ENCODE results near the gene CAST.

CAST gene

DNA sequence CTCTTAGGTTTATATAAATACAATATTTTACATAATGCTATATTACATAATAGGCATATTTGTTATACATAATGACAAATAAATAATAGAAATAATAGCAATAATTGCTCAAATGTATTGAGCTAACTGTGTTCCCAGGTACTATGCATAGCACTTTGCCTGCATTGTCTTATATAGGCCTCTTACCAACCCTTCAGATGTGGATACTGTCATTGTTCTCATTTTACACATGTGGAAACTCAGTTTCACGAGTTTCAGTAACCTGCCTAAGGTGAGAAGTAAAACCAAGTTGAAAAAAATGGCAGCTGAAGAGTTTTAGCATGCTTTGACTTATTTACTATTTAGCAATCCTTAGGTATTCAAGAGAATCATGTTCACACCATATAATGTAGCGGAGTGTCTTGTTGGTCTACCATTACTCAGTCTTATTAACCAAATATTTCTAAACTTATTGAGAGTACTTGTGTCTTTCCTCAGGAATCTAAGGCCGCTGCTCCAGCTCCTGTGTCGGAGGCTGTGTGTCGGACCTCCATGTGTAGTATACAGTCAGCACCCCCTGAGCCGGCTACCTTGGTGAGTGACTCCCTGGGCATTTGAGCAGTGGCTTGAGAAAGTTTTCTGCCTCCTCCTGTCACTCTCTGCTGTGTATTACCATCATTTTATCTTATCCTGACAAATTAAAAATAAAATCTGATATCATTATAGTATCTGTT is 88.1 kb downstream of the CAST start:
- DNase-seq: no peak

DNA sequence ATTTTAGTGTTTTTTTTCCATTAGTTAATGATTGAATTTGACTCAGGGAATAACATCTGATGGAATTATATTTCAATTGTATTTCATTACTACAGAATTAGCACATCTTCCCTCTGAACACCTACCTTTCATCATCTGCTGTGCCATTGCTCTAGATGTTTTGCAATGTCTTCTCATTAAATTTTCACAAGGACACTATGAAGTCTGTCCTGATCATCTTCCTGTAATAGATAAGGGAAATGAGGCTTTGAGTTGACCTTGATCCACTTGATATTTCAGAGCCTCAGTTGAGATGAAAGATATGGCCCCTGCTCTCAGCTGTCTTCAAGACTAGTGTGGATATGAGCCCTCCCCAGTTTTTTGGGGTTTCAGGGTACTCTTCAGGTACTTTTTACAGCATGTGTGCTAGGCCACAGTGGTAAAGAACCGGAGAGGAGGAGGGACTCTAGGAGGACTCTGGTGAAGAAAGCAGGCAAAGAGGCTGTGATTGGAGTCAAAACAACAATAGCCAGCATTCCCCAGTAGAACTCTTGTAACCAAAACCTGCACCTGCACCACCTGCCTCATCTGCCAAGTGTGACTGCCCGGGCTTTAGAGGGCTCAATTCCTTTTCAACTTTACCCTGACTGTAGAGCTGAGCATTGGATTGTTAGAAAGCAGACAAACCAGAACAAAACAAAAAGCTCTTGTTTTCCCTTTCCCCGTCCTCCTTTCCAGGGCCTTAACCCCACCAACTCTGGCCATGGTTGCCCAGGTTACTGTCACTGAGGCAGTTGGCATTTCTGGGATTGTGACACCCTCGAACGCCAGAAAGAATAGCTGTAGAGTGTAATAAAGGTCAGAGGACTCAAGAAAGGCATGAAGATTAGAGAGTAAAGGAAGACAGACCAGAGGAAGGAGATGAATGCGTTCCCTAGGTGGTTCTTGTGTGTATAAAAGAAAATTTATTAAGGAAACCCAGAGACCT is 89.3 kb downstream of the CAST start:
- DNase-seq: no peak

DNA sequence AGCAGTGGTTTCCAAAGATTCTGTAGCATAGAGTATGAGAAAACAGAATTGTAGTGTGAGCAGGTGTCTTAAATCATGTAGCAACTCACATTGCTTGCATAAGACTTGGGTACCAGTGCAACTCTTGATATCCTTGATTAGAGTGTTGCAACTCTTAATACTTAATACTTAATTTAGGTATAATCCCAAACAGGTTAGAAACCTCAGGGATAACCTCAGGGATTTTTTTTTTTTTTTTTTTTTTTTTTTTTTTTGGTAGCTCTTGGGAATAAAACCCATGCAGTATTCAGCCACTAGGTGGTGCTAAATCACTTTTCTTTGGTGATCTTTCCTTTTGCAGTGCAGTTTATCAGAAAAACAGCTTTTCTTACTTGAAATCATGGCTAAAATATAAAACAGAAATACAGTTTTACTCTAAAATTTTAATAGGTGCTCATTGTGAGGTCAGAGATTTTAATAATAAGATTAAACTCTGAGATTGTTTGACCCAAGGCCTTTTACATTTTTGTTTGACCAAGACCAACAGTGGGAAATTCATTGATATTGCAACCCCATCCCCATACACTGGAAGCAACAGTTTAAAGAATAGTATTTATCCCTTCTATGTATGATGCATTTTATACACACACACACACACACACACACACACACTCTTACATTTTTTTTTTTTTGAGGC is 90.3 kb downstream of the CAST start:
- no peak for DNase-seq

DNA sequence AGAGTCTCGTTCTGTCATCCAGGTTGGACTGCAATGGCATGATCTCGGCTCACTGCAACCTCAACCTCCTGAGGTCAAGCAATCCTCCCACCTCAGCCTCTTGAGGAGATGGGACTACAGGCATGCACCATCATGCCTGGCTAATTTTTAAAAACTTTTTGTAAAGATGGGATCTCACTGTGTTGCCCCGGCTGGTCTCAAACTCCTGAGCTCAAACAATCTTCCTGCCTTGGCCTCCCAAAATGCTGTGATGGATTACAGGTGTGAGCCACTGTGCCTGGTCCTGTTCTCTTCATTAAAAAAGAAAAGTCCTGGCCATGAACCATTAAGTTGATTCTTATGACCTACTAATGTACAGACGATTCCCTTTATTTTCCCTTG is 90.8 kb downstream of the CAST start:
- no peak for DNase-seq

DNA sequence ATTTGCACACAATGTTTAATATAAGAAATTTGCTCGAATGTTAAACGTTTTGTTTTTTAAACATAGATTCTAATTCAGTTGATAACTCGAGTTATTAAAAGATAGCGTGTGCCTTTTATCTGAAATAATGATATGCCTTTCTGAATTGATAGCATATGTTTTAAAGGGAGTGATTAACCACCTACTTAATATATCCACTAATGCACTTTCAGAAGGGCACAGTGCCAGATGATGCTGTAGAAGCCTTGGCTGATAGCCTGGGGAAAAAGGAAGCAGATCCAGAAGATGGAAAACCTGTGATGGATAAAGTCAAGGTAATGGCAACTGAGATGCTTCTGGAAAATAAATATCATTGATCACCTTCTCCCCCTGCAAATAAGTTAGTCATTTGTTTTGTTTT is 91.7 kb downstream of the CAST start:
- DNase-seq: no peak

DNA sequence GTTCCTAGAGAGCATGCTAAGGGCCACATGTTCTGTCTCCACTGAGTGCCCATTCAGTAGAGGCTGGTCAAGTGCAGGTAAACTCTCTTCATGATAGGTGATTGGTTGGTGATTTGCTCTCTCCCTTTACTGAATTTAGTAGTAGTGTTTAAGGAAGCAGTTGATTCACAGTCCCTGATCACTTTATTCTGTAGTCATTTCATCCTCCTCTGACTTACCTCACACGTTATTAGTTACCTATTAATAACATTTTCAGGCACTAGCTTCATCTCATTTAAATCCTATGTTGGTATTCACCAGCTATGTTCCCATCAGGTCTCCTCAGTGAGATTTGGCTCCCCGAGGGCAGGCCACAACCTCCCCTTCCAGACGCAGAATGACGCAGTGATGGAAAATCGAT is 93.7 kb downstream of the CAST start:
- DNase-seq: no peak

DNA sequence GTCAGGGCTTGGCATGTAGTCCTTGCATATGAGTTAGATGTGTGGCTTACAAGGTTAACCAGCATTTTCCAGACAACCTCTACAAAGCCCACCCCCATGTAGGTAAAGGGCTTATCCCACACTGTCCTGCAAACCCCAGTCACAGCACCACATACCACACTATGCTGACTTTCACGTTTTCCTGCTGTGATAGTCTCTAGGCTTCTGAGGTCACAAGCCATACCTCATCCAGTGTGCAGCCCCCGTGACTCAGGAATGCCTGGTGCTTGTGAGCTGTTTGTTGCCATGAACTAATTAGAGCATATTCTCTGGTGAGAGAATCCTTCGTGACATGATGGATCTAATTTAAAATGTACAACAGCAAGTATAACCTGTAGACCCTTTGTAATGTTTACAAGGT is 94.8 kb downstream of the CAST start:
- no peak for DNase-seq

DNA sequence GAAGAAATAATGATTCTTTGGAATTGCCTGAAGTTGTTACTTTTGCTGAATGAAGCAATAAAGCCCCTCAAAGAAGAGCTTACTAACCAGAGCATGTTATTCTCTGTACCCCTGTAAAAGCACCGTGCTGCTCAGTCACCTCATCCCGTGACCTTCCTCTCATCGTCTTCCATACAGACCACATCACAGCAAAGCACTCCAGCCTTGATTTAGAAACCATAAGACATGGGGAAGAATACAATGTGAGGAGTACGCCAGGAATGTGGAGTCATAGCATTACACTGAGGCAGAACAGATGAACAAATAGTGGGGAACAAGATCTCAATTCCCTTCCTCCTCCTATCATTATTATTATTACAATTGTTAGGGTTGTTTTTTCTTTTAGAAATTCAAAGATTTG is 96.4 kb downstream of the CAST start:
- DNase-seq: no peak

DNA sequence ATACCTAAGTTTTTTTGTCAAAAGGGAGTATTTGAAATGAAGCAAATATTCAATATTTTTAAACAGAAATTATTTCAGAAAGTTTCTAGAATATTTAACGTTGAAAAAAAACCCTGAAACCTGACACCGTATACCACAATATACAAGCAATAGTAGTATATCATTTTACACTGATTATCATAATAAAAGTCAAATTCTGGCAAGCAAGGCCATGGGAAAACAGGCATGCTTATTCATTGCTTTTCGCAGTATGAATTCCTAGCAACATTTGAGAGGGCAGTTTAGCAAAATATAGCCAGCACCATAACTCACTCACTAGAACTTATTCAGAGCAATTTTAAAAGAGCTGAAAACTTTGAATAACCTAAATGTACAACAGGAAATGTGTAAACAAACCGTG is 99.4 kb downstream of the CAST start:
- DNase-seq: no peak

DNA sequence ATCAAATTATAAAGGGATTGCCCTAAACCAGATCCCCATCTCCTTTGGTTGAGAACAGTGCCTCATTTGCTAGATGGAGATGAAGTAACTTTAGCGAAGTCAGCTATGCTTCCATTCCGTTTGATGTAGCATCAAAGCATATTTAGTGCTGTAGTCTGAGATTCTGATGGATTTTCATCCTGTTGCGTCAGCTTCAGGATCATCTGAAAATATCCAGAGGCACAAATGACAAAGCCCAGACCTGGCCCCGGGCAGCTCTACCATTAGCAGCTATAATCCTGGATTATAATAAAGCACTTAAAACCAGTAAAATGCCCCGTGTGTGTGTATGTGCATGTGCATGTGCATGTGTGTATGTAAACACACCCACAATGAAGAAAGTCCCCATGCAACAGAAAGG is 100.8 kb downstream of the CAST start:
- no peak for DNase-seq

DNA sequence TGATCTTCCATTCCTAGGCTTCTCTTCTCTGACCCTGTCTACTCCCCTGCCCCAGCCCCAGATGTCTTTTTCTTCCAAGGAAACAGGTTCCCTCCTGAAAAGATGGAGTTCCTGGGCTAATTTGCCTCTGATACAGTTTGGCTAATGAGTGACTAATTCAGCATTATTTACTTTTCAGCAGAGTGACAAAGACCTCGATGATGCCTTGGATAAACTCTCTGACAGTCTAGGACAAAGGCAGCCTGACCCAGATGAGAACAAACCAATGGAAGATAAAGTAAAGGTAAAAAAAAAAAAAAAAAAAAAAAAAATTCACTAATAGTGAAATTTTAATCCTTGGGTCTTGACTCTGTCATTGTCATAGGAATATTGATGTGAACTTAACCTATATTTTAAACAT is 102.9 kb downstream of the CAST start:
- DNase-seq: no peak

DNA sequence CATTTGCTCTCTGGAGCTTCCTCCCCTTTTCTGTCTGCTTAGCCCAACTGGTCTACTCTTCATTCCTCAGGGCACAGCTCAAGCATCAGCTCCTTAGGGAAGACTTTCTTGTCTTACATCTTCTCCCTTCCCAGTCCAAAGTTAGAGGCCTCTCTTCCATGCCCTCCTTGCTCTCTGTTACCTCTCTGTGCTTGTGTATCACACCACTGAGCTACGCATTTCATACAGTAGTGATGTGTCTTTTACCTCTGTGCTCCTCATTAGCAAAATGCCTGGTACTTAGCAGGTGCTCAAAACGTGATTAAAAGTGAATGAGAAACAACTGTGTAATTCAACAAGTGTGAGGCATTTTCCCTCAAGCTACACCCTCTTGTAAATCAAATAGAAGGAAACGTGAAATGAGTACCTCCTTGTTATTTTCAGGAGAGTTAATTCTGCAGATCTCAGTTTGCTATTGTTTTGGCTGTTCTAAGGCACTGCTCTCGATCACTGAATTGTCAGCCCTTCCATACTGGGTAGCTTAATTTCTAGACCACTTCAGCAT is 106.6 kb downstream of the CAST start:
- DNase-seq: no peak

DNA sequence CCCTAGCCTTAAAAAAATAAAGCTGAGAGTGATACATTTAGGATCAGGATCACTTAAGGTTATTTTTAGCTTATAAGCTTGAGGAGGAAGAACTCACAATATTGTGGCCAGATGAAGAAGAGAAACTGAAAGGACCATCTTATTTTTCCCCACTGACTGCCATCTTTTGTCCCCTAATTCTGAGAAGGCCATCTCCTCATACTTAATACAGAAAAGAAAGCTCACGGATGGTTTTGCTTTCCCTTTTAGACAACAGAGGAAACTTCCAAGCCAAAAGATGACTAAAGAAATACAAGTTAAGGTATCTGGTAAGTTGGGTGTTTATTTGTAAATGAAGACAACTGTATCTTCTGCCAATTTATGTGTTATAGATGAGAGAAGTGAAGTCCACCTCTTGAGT is 109.2 kb downstream of the CAST start:
- no peak for DNase-seq

DNA sequence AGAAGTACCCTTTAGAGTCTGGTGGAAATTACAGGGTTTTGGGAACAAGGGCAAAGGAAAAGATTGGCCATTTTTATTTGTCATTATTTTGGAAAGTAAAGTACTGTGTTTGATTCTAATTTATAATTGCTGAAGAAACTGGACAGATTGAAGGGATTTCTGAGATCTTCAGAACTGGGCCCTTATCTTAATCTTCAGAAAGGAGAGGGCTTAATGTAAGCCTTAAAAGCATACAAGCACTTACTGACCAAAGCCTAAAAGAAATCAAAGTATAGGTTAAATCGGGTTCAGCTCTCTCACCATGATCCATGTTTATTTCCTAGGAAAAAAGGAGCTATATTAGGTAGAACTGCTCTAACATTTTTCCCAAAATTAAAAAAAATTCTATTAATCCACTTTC is 109.9 kb downstream of the CAST start:
- no peak for DNase-seq

DNA sequence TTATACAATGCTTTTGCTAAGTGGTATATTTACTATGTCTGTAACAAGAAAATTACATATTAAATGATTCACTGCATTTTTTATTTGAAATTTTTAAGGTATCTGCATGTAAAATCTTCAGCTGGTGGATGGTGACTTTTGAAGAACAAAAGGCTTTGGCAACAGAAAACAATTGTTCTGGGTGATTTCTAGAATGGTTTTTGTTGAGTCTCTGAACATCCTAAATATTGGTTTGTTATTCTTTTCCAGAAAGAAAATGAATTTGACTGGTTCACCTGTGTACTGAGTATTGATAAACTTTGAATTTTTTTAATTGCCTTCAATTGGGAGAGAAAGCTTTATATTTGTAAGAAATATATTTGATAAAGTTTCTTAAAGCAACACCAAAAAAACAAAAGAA is 110.4 kb downstream of the CAST start:
- DNase-seq: no peak

DNA sequence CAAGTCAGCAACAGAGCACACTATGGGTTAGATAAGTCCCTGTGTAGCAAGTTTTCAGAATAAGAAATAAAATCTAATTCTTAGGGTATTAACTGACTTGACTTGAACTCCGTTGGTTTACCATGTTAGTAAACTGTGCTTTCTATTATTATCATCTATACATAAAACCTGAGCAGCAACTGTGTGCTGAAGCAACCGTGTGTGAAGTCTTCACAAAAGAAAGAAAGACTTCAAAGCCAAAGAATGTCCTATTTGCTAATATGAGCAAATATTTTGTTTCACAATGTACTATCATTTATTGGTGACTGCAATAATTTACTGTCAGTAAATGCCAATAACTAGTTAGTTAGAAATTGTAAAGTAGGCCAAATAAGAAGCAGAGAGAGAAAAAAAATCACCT is 112.9 kb downstream of the CAST start:
- no peak for DNase-seq

DNA sequence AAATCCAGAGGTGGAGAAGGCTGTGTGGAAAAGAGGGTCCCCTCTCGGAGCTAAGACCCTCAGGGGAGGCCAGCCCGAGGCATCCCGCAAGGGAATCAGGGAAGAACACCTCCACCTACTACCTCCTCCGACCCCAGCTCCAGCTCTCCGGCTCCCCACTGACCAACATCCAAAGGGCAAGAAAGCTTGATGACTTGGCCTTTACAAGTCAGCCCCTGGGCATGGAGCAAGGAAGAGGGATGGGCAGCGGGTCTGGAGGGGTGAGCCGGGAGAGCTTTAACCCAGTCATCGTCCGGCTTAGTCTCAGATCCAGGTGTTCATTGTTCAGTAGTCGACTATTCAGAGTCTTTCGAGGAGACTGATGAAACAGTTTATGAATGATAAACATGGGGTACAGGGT is 113.5 kb downstream of the CAST start:
- no peak for DNase-seq

DNA sequence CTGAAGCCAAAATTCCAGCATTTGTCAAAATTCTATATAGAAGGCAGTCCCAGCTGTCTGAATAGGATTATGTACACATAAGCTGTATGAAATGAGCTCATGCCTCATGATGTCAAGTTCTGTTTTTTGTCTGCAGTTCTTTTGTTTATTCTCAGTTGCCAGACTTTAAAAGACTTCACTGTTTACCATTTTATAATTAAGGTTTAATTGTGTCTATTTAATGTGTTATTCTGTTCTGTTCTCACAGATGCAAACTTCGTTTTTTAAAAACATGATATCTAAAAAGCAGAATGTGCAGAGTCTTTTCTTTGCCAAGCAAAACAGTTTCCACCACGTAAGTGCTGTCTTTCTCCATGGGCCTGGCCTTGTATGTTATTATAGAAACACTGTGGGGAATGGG is 114.4 kb downstream of the CAST start:
- no peak for DNase-seq

DNA sequence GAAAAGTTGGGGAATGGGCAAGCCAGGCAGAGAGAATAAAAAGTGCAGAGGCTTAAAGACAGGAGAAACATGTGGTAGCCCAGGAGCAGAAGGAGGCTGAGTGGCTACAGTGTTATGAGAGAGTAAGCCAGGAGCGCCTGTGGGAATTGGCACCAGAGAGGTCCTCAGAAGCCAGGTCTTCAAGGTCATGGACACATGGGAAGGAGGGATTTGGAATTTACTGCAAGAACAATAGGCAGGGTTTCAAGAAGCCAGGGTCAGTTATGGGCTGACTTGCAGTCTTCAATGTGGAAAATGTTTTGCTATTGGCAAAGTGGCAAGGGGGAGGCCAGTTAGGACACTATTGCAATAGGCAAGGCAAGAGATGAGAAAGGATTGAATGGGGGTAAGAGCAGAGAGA is 116.2 kb downstream of the CAST start:
- no peak for DNase-seq

DNA sequence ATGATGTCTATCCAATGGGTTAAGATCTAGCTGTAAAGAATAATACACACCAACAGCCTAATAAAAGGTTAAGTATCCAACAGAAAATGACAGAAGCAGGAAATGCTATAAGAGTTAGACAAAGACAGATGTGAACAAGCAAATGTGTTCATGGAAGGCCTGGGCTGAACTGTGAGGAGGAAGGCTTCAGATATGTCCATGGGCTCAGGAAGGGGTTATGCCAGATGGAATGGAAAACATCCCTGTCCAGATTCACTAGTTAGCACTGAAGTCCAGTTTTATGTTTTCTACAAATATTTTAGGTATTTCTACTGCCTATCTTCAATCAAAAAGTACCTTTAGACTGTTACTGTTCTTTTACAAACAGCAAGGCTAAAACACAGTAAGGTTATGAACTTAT is 118.5 kb downstream of the CAST start:
- DNase-seq: no peak

DNA sequence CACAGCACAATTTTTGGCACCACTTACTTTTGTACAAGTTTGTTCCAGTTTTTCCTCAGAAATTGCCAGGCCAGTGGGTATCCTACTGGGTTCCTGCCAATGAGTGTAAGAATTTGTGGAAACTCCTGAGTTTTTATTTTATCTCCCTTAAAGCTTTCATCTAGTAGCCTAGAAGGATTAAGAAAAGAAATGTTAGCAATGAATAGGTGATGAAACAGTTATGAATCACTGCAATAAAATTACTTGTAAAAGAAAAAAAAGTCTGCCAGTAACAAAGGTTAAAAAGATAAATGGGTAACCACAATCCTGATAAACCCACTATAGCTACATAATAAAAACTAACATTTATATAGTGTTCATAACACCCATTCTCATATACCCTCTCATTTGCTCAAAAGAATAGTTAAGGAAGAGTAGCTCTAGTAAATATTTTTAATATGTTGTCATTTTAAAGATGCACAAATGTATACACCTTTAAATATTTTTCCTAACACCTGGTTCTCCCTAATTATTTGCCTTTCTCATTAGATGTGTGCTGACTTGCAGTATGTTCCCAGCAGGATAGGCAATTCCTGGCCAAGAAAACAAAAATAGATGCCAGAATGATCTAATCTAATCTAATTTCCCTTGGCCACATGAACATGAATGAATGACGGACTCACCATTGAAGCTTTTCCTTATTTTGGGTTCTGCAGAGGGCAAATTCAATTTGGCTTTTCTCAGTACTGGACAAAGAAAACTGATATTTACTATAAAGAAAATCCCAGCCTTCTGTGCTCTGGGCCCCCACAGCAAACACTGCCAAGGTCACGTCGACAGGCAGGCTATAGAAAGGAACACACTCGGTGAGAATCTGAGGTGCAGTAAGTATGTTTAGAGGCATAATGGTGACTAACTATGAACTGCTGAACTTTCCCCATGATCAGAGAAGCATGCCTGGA is 119.1 kb downstream of the CAST start:
- no peak for DNase-seq

DNA sequence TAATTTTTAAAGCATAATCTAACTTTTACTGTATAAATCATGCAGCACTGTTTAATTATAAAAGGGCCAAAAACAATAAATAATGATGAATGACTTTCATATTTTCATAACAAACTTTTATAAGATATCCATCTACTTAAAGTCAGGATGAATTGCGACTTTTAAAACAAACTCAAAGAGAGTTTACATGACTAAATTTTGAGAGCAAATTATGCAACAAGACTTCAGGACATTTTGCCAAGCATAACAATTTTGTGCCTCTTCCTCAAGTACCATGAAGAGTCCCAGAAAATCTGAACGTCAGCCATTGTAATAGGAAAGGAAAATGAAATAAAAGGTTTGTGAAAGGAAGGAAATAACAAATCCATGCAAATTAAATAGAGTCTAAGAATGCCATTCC is 121.2 kb downstream of the CAST start:
- DNase-seq: no peak
